Measurements from ENCODE around the gene MYH11. TPM values are rescaled to one million over a fixed set of nuclear protein-coding genes. Genes with fewer than 3 reads are reported as not detected.

MYH11 gene
- total and polyA plus RNA-seq, 2 experiments from 2014 or later = 1.6 to 5.9 TPM

- no peak for TF ChIP-seq REST (IDR thresholded peaks at IDR 0.05; ENCODE audit: unreplicated experiment)
- no peak for TF ChIP-seq STAT1 (IDR thresholded peaks at IDR 0.05; ENCODE audit: unreplicated experiment)
- TF ChIP-seq EZH2 (IDR thresholded peaks at IDR 0.05; ENCODE audit: low read depth, unreplicated experiment) = no peak
Observed at GRCh38 chr16:15900901-15901500, 44.2 kb upstream of the MYH11 start (continued).

- no peak overlapping the region for H3K4me2 ChIP-seq
- H3K27ac Mint-ChIP-seq = no peak overlapping the region
- TF ChIP-seq ZNF331 (CRISPR knock-in tag; IDR thresholded peaks at IDR 0.05; ENCODE audit: low read depth) (no peak), JUNB (IDR thresholded peaks at IDR 0.05; ENCODE audit: unreplicated experiment) (no peak), NANOG (IDR thresholded peaks at IDR 0.05; ENCODE audit: borderline replicate concordance) (no peak), CREB1 (CRISPR knock-in tag; IDR thresholded peaks at IDR 0.05; ENCODE audit: low read depth) (no peak), CTCF (conservative IDR thresholded peaks at IDR 0.05; ENCODE audit: low read depth in 2 of 2) (no peak), EZH2phosphoT487 (IDR thresholded peaks at IDR 0.05; ENCODE audit: unreplicated experiment) (no peak), STAT1 (IDR thresholded peaks at IDR 0.05; ENCODE audit: unreplicated experiment) (no peak), EZH2 (IDR thresholded peaks at IDR 0.05; ENCODE audit: low read depth, unreplicated experiment) (no peak), ETS1 (IDR thresholded peaks at IDR 0.05) (no peak), POLR2AphosphoS5 (IDR thresholded peaks at IDR 0.05; ENCODE audit: low read depth) (no peak), ZNF462 (CRISPR knock-in tag; IDR thresholded peaks at IDR 0.05) (no peak), ZNF114 (CRISPR knock-in tag; IDR thresholded peaks at IDR 0.05) (no peak)
Observed at GRCh38 chr16:15900357-15900756, 43.5 kb upstream of the MYH11 start.

More at GRCh38 chr16:15900357-15900756, 43.5 kb upstream of the MYH11 start:
- Histone ChIP-seq H3K27ac (ENCODE audit: low read depth) (no peak overlapping the region), H3K79me2 (replicated peaks; ENCODE audit: insufficient read depth) (no peaks in the 10 kb centered on the region), H3K4me1 (ENCODE audit: insufficient read depth) (no peaks in the 10 kb centered on the region), H3K4me3 (no peak overlapping the region), H2AFZ (no peak overlapping the region), H3F3A (replicated peaks; ENCODE audit: low read depth) (no peaks in the 10 kb centered on the region), H4K20me1 (replicated peaks; ENCODE audit: insufficient read depth) (no peaks in the 10 kb centered on the region), H3K27me3 (ENCODE audit: insufficient read depth) (no peaks in the 10 kb centered on the region), H3K36me3 (ENCODE audit: insufficient read depth) (no peaks in the 10 kb centered on the region), H3K9me2 (ENCODE audit: insufficient read depth) (no peaks in the 10 kb centered on the region)
- ATAC-seq (no peak), DNase-seq (ENCODE audit: low spot score) (no peak)
- 0 out of 3 replicates have a peak, but pooled peaks cover 3% of the 10 kb centered on the region for H3K36me3 Mint-ChIP-seq (ENCODE audit: low read depth)
- H3K27me3 Mint-ChIP-seq (ENCODE audit: insufficient read depth, low read depth, poor library complexity) = peaks cover 6% of the 10 kb centered on the region
- H3K9me3 Mint-ChIP-seq = peaks cover 4% of the 10 kb centered on the region; the same call in 2 of the 3 replicates
- peaks cover 3% of the 10 kb centered on the region; the same call in 1 of the 3 replicates for H3K4me1 Mint-ChIP-seq
- no peak overlapping the region for H3K4me3 Mint-ChIP-seq
